ENCODE data around the gene TPCN2. TPM values are rescaled to one million over a fixed set of nuclear protein-coding genes. Genes with fewer than 3 reads are reported as not detected.
"Not testable (repeated sequence)": the region's sequence is repeated elsewhere in the genome, so short reads cannot be mapped to it uniquely, and the experiment has no call there.

Gene TPCN2
- total RNA-seq (ENCODE audit: low replicate concordance): 10.3 and 11.1 TPM in 2 replicates

- peak; percentile 95 for DNase-seq (ENCODE audit: low read depth)
- TF ChIP-seq CTCF (IDR thresholded peaks at IDR 0.05; ENCODE audit: insufficient read depth, low read length): no peak
- peak within 1 kb of the TSS; percentile 82 for H3K4me3 ChIP-seq (ENCODE audit: low read depth, low read length)
Observed at GRCh38 chr11:69048694-69049489, at the start of gene TPCN2. TSS of gene TPCN2 (plus strand) at chr11:69048932. CDS start at chr11:69048998, 66 bp downstream.

- no peak for TF ChIP-seq CTCF (IDR thresholded peaks at IDR 0.05; ENCODE audit: insufficient read depth, low read length)
- no peak overlapping the region for H3K4me3 ChIP-seq (ENCODE audit: low read depth, low read length)
- DNase-seq (ENCODE audit: low read depth): no peak
Observed at GRCh38 chr11:68999093-68999747, 49.5 kb upstream of the TPCN2 start.

- not testable (repeated sequence) for H3K4me3 ChIP-seq (ENCODE audit: low read depth, low read length); DNase-seq (ENCODE audit: low read depth)
Observed at GRCh38 chr11:68999748-69000355, 48.9 kb upstream of the TPCN2 start.

- no peak for DNase-seq (ENCODE audit: low read depth)
- no peak for TF ChIP-seq CTCF (IDR thresholded peaks at IDR 0.05; ENCODE audit: insufficient read depth, low read length)
- no peak overlapping the region for H3K4me3 ChIP-seq (ENCODE audit: low read depth, low read length)
Observed at GRCh38 chr11:69000391-69000790, 48.3 kb upstream of the TPCN2 start.

GRCh38 chr11:69000831-69001242 is 47.9 kb upstream of the TPCN2 start:
- DNase-seq (ENCODE audit: low read depth): peak; percentile 91
- peak; percentile 81 for TF ChIP-seq CTCF (IDR thresholded peaks at IDR 0.05; ENCODE audit: insufficient read depth, low read length)
- H3K4me3 ChIP-seq (ENCODE audit: low read depth, low read length): no peak overlapping the region

GRCh38 chr11:69001243-69002081 is 47.3 kb upstream of the TPCN2 start:
- H3K4me3 ChIP-seq (ENCODE audit: low read depth, low read length): no peak overlapping the region
- no peak for TF ChIP-seq CTCF (IDR thresholded peaks at IDR 0.05; ENCODE audit: insufficient read depth, low read length)
- no peak for DNase-seq (ENCODE audit: low read depth)

Data from fibroblast of the aortic adventitia (primary cell).